ENCODE measurements around the gene PCIF1.

The PCIF1 gene

GRCh38 chr20:45909336-45909808, 25.1 kb upstream of the PCIF1 start:
- no peaks in the 10 kb centered on the region for H3K36me3 ChIP-seq (replicated peaks)

GRCh38 chr20:45909817-45910669, 24.4 kb upstream of the PCIF1 start:
- no peak overlapping the region for H3K27ac ChIP-seq
- H3K36me3 ChIP-seq (replicated peaks) = no peaks in the 10 kb centered on the region
- peak overlapping the region; percentile 29 for H3K4me3 ChIP-seq (ENCODE audit: low read depth, low read length)
- no peak for DNase-seq
- TF ChIP-seq, protein P1, sequence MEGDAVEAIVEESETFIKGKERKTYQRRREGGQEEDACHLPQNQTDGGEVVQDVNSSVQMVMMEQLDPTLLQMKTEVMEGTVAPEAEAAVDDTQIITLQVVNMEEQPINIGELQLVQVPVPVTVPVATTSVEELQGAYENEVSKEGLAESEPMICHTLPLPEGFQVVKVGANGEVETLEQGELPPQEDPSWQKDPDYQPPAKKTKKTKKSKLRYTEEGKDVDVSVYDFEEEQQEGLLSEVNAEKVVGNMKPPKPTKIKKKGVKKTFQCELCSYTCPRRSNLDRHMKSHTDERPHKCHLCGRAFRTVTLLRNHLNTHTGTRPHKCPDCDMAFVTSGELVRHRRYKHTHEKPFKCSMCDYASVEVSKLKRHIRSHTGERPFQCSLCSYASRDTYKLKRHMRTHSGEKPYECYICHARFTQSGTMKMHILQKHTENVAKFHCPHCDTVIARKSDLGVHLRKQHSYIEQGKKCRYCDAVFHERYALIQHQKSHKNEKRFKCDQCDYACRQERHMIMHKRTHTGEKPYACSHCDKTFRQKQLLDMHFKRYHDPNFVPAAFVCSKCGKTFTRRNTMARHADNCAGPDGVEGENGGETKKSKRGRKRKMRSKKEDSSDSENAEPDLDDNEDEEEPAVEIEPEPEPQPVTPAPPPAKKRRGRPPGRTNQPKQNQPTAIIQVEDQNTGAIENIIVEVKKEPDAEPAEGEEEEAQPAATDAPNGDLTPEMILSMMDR (IDR thresholded peaks at IDR 0.05; ENCODE audit: low read depth, low read length, missing control alignments) = no peak
- in situ Hi-C loops (cut with HindIII; ENCODE audit: low pct_ligation_motif_present, low sequenced_read_pairs) = no loop called here
- no peaks in the 10 kb centered on the region for H3K27me3 ChIP-seq (replicated peaks)

More at GRCh38 chr20:45909336-45909808, 25.1 kb upstream of the PCIF1 start:
- Histone ChIP-seq H3K27me3 (replicated peaks) (no peaks in the 10 kb centered on the region), H3K27ac (no peak overlapping the region), H3K4me3 (ENCODE audit: low read depth, low read length) (no peak overlapping the region)
- TF ChIP-seq, protein P1 (IDR thresholded peaks at IDR 0.05; ENCODE audit: low read depth, low read length, missing control alignments) = no peak
- no peak for DNase-seq
- in situ Hi-C loops (cut with HindIII; ENCODE audit: low pct_ligation_motif_present, low sequenced_read_pairs) = no loop called here

GRCh38 chr20:45910670-45911485, 23.6 kb upstream of the PCIF1 start:
- peak overlapping the region; percentile 60 for H3K4me3 ChIP-seq (ENCODE audit: low read depth, low read length)
- in situ Hi-C loops (cut with HindIII; ENCODE audit: low pct_ligation_motif_present, low sequenced_read_pairs) = no loop called here
- no peaks in the 10 kb centered on the region for H3K27me3 ChIP-seq (replicated peaks)
- DNase-seq = peak; percentile 100
- TF ChIP-seq, protein P1 (IDR thresholded peaks at IDR 0.05; ENCODE audit: low read depth, low read length, missing control alignments) = no peak
- peak overlapping the region; percentile 70 for H3K27ac ChIP-seq
- no peaks in the 10 kb centered on the region for H3K36me3 ChIP-seq (replicated peaks)

GRCh38 chr20:45911486-45912343, 22.8 kb upstream of the PCIF1 start, which contains the start of gene PLTP:
Gene PLTP, minus strand, starts transcription at chr20:45912155. Its CDS starts 703 bp downstream, at chr20:45911452.
- no peaks in the 10 kb centered on the region for H3K27me3 ChIP-seq (replicated peaks)
- peak within 1 kb of the TSS; percentile 60 for H3K4me3 ChIP-seq (ENCODE audit: low read depth, low read length)
- H3K27ac ChIP-seq = peak within 1 kb of the TSS; percentile 70
- H3K36me3 ChIP-seq (replicated peaks) = no peaks in the 10 kb centered on the region
- TF ChIP-seq, protein P1 (IDR thresholded peaks at IDR 0.05; ENCODE audit: low read depth, low read length, missing control alignments) = no peak
- in situ Hi-C loops (cut with HindIII; ENCODE audit: low pct_ligation_motif_present, low sequenced_read_pairs) = no loop called here
- DNase-seq = peak; percentile 40

DNA sequence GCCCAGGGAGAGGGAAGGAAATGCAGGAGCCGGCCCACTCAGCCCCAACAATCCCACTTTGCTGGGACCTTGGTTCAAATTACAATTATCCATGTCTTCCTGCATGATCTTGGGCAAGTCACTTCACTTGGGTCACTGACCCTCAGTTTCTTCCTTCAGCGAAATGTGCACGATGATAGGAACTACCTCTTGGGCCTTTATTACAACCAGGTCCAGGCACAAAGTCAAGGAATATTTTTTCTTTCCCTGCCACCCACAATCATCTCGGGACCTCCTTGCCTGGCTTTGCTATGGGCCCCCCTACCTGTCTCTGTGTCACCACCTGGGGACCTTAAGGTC, 22.2 kb upstream of the PCIF1 start:
- no peak for DNase-seq
- H3K27me3 ChIP-seq (replicated peaks) = no peaks in the 10 kb centered on the region
- in situ Hi-C loops (cut with HindIII; ENCODE audit: low pct_ligation_motif_present, low sequenced_read_pairs) = no loop called here
- H3K4me3 ChIP-seq (ENCODE audit: low read depth, low read length) = peak overlapping the region; percentile 60
- TF ChIP-seq, protein P1 (IDR thresholded peaks at IDR 0.05; ENCODE audit: low read depth, low read length, missing control alignments) = no peak
- H3K36me3 ChIP-seq (replicated peaks) = no peaks in the 10 kb centered on the region
- no peak overlapping the region for H3K27ac ChIP-seq
